ENCODE results near the gene SLC51A.
"Not testable (repeated sequence)": the region's sequence is repeated elsewhere in the genome, so short reads cannot be mapped to it uniquely, and the experiment has no call there.

Gene SLC51A

GRCh38 chr3:196216089-196216564, at the start of gene SLC51A:
Gene SLC51A, plus strand, starts transcription at chr3:196216534. Its CDS starts 179 bp downstream, at chr3:196216713.
- CTCF ChIA-PET, result interaction anchor here (1.4 kb wide), 1 partner anchor 308 kb away, joined by 3 read pairs; no protein-coding TSS in a partner anchor
- H3K27ac Mint-ChIP-seq, result peak within 1 kb of the TSS; percentile 45
- H3K9me3 Mint-ChIP-seq, result no peaks in the 10 kb centered on the region
- peaks cover 31% of the 10 kb centered on the region for H3K4me1 Mint-ChIP-seq
- DNase-seq, result no peak
- H3K27me3 Mint-ChIP-seq, result peaks cover 18% of the 10 kb centered on the region
- no peaks in the 10 kb centered on the region for H3K36me3 Mint-ChIP-seq
- no peak within 1 kb of the TSS for H3K4me3 Mint-ChIP-seq

- Mint-ChIP-seq H3K9me3 (no peaks in the 10 kb centered on the region), H3K36me3 (no peaks in the 10 kb centered on the region), H3K27me3 (no peaks in the 10 kb centered on the region), H3K4me1 (peaks cover 2% of the 10 kb centered on the region), H3K4me3 (no peak overlapping the region), H3K27ac (no peak overlapping the region)
- DNase-seq, result no peak
- CTCF ChIA-PET, result no interaction called here
Observed at GRCh38 chr3:196166741-196167140, 49.6 kb upstream of the SLC51A start.

GRCh38 chr3:196168808-196169391, 47.4 kb upstream of the SLC51A start:
- CTCF ChIA-PET, result no interaction called here
- no peak overlapping the region for H3K27ac Mint-ChIP-seq
- H3K27me3 Mint-ChIP-seq, result no peaks in the 10 kb centered on the region
- no peaks in the 10 kb centered on the region for H3K9me3 Mint-ChIP-seq
- no peak overlapping the region for H3K4me3 Mint-ChIP-seq
- H3K36me3 Mint-ChIP-seq, result no peaks in the 10 kb centered on the region
- DNase-seq, result no peak
- no peaks in the 10 kb centered on the region for H3K4me1 Mint-ChIP-seq

DNA sequence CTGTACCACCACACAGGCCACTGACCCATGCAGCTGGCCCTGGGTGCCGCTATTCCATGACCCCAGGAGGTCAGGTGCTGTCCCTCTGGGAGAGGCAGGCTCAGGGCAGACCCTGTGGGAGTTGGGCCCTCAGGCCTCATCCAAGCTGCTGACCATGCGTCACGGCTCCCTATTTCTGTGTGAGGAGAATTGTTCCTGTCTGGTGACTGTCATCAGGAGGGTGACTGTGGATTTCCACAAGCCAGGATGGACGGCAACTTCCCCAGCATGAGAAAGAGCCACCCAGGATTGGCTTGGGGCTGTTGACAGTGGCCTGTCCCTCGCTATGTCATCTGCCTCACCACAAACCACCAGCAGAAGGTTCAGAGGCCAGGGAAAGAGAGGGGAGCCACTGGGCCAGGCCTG, 46.5 kb upstream of the SLC51A start:
- H3K36me3 Mint-ChIP-seq, result no peaks in the 10 kb centered on the region
- H3K4me1 Mint-ChIP-seq, result peaks cover 2% of the 10 kb centered on the region
- no peaks in the 10 kb centered on the region for H3K27me3 Mint-ChIP-seq
- no peak for DNase-seq
- no peak overlapping the region for H3K27ac Mint-ChIP-seq
- no peak overlapping the region for H3K4me3 Mint-ChIP-seq
- no peaks in the 10 kb centered on the region for H3K9me3 Mint-ChIP-seq
- CTCF ChIA-PET, result no interaction called here

- H3K36me3 Mint-ChIP-seq, CTCF ChIA-PET, H3K27ac Mint-ChIP-seq, H3K27me3 Mint-ChIP-seq, DNase-seq, H3K4me1 Mint-ChIP-seq, H3K4me3 Mint-ChIP-seq, H3K9me3 Mint-ChIP-seq: not testable (repeated sequence)
Observed at GRCh38 chr3:196170296-196170695, 46.0 kb upstream of the SLC51A start.

DNA sequence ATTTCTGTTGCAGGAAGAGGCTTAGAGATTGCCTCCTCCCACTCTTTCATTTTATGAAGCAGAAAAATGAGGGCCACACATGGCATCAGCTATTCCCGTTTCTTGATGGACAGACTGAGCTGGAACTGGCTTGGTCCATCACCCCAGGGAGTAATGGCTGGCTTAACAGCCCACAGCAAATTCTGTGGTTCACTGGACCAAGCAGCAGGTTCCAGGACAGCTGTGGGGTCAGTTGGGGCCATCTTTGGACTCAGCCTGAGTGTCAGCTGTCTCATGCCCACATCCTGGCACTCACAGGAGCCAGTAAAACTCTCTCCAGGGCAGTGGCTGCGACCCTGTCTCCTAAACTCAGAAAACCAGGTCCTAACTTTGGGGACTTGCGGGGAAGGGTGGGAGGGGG, 41.7 kb upstream of the SLC51A start:
- CTCF ChIA-PET, result no interaction called here
- Mint-ChIP-seq H3K27me3 (no peaks in the 10 kb centered on the region), H3K9me3 (no peaks in the 10 kb centered on the region), H3K4me3 (no peak overlapping the region), H3K4me1 (peaks cover 20% of the 10 kb centered on the region), H3K36me3 (peaks cover 3% of the 10 kb centered on the region), H3K27ac (no peak overlapping the region)
- DNase-seq, result no peak

DNA sequence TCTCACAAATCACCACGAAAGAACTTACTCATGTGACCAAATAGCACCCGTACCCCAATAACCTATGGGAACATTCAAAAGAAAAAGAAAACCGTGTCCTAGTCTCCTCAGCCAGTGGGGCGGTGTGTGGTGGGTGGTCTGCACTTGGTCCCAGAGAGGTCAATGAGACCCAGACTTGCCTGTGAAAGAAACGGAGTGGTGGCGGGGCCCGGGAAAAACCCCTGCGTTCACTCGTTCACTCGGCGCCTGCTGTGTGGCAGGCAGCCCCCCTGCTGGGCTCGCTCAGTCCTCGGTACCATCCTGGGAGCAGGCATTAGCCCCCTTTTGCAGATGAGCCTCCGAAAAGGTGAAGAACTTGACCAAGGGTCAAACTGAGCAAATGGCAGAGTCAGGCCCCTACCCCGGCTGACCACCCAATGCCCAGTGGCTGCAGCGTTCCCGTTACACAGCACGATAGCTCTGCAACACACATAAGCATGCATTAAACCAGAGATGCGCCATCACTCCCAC, 41.2 kb upstream of the SLC51A start:
- no peak for DNase-seq
- H3K27me3 Mint-ChIP-seq, result no peaks in the 10 kb centered on the region
- H3K4me1 Mint-ChIP-seq, result peaks cover 25% of the 10 kb centered on the region
- H3K4me3 Mint-ChIP-seq, result no peak overlapping the region
- H3K9me3 Mint-ChIP-seq, result no peaks in the 10 kb centered on the region
- CTCF ChIA-PET, result no interaction called here
- H3K36me3 Mint-ChIP-seq, result peaks cover 3% of the 10 kb centered on the region
- H3K27ac Mint-ChIP-seq, result no peak overlapping the region

- Mint-ChIP-seq H3K4me1 (peaks cover 31% of the 10 kb centered on the region), H3K27me3 (no peaks in the 10 kb centered on the region), H3K4me3 (no peak overlapping the region), H3K36me3 (peaks cover 3% of the 10 kb centered on the region), H3K27ac (no peak overlapping the region), H3K9me3 (no peaks in the 10 kb centered on the region)
- CTCF ChIA-PET, result no interaction called here
- no peak for DNase-seq
Observed at GRCh38 chr3:196175722-196176121, 40.6 kb upstream of the SLC51A start.

DNA sequence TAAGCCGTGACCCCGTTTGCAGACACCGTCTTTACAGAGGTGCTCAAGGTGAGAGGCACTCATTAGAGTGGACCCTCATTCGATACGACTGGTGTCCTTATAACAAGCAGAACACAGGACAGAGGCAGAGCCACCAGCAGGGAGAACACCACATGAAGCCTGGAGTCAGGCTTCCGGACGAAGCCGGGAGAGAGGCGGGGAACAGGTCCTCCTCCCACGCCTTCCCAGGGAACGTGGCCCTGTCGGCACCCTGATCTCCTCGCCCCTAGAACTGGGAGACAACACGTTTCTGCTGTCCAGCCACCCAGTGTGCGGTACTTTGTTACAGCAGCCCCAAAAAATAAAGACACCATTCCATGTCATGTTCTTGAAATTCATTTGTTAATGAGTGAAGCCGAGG, 38.8 kb upstream of the SLC51A start:
- no peaks in the 10 kb centered on the region for H3K27me3 Mint-ChIP-seq
- H3K9me3 Mint-ChIP-seq, result no peaks in the 10 kb centered on the region
- CTCF ChIA-PET, result no interaction called here
- H3K27ac Mint-ChIP-seq, result peak overlapping the region; percentile 85
- no peak overlapping the region for H3K4me3 Mint-ChIP-seq
- DNase-seq, result no peak
- H3K36me3 Mint-ChIP-seq, result peaks cover 3% of the 10 kb centered on the region
- peaks cover 49% of the 10 kb centered on the region for H3K4me1 Mint-ChIP-seq

- peaks cover 3% of the 10 kb centered on the region for H3K36me3 Mint-ChIP-seq
- CTCF ChIA-PET, result no interaction called here
- H3K9me3 Mint-ChIP-seq, result no peaks in the 10 kb centered on the region
- peaks cover 53% of the 10 kb centered on the region for H3K4me1 Mint-ChIP-seq
- peak overlapping the region; percentile 85 for H3K27ac Mint-ChIP-seq
- H3K27me3 Mint-ChIP-seq, result no peaks in the 10 kb centered on the region
- no peak for DNase-seq
- H3K4me3 Mint-ChIP-seq, result no peak overlapping the region
Observed at GRCh38 chr3:196177967-196178366, 38.4 kb upstream of the SLC51A start.

DNA sequence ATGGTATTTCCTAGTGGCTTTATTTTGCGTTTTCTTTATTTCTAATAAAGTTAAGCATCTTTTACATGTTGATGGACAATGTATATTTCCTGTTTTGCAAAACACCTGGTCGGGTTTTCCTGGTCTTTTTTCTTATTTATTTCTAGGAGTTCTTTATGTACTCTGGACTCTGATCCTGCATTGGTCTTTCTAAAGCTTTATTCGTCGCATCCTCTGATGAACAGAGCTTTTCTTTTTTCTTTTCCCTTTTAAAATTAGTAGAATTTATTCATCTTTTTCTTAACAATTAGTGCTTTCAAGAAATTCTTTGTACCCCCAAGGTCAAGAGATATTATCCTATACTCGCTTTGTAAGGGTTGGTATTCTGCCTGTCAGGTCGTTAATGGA, 37.3 kb upstream of the SLC51A start:
- peak overlapping the region; percentile 56 for H3K4me3 Mint-ChIP-seq
- H3K4me1 Mint-ChIP-seq, result peaks cover 64% of the 10 kb centered on the region
- no peaks in the 10 kb centered on the region for H3K9me3 Mint-ChIP-seq
- no peak for DNase-seq
- H3K27ac Mint-ChIP-seq, result peak overlapping the region; percentile 98
- CTCF ChIA-PET, result interaction anchor here (0.9 to 1.8 kb wide), 11 partner anchors 13 to 108 kb away, joined by 3 to 13 read pairs (median 4); no protein-coding TSS in a partner anchor
- peaks cover 3% of the 10 kb centered on the region for H3K36me3 Mint-ChIP-seq
- no peaks in the 10 kb centered on the region for H3K27me3 Mint-ChIP-seq

GRCh38 chr3:196179380-196180308, 36.7 kb upstream of the SLC51A start:
- Mint-ChIP-seq H3K27ac (peak overlapping the region; percentile 98), H3K4me3 (peak overlapping the region; percentile 56), H3K36me3 (peaks cover 3% of the 10 kb centered on the region), H3K9me3 (no peaks in the 10 kb centered on the region), H3K4me1 (peaks cover 65% of the 10 kb centered on the region), H3K27me3 (no peaks in the 10 kb centered on the region)
- peak; percentile 91 for DNase-seq
- CTCF ChIA-PET, result interaction anchor here (0.9 to 1.8 kb wide), 17 partner anchors 12 to 109 kb away, joined by 3 to 13 read pairs (median 4); no protein-coding TSS in a partner anchor

DNA sequence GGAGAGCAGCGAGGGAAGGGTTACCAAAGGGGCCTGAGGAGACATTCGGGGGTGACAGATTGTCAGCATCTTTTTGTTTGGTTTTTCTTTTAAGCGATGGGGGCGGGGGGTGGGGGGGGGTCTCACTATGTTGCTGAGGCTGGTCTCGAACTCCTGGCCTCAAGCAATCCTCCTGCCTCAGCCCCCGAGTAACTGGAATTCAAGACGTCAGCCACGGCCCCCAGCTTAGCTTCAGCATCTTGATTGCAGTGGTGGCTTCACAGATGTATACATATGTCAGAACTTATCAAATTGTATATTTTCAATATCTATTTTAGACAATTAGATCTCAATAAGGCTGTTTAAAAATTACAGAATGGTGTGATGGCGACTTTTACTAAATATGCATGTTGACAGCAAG, 36.0 kb upstream of the SLC51A start:
- peak overlapping the region; percentile 98 for H3K27ac Mint-ChIP-seq
- peak overlapping the region; percentile 56 for H3K4me3 Mint-ChIP-seq
- CTCF ChIA-PET, result interaction anchor here (1.1 to 1.8 kb wide), 12 partner anchors 11 to 109 kb away, joined by 3 to 13 read pairs (median 4); no protein-coding TSS in a partner anchor
- no peaks in the 10 kb centered on the region for H3K9me3 Mint-ChIP-seq
- no peak for DNase-seq
- H3K4me1 Mint-ChIP-seq, result peaks cover 65% of the 10 kb centered on the region
- no peaks in the 10 kb centered on the region for H3K27me3 Mint-ChIP-seq
- H3K36me3 Mint-ChIP-seq, result peaks cover 3% of the 10 kb centered on the region

- Mint-ChIP-seq H3K4me3 (no peak overlapping the region), H3K36me3 (peaks cover 3% of the 10 kb centered on the region), H3K9me3 (no peaks in the 10 kb centered on the region), H3K4me1 (peaks cover 65% of the 10 kb centered on the region), H3K27me3 (no peaks in the 10 kb centered on the region), H3K27ac (peak overlapping the region; percentile 98)
- CTCF ChIA-PET, result interaction anchor here (1.0 to 2.2 kb wide), 7 partner anchors 11 to 108 kb away, joined by 3 to 11 read pairs (median 4); no protein-coding TSS in a partner anchor
- no peak for DNase-seq
Observed at GRCh38 chr3:196181127-196181546, 35.2 kb upstream of the SLC51A start.
